H9 (cell line): ENCODE measurements around the gene SFTPB. TPM values are rescaled to one million over a fixed set of nuclear protein-coding genes. Genes with fewer than 3 reads are reported as not detected.

ENCODE experiments used
- DNase-seq: peaks from one replicate; pipeline ENCODE4 v3.0.0-alpha.2; 2017
- H2AFZ ChIP-seq: one replicate; pipeline ENCODE4 v1.6.1; 2013; ENCODE audit warnings: mild to moderate bottlenecking, low read length, control low read depth, moderate library complexity
- H2AK5ac ChIP-seq: 2 replicates; pipeline ENCODE4 v1.6.1; 2013; ENCODE audit warnings: low read length, control low read depth, mixed read lengths; ENCODE audit not compliant: insufficient read length
- H2BK120ac ChIP-seq: one replicate; pipeline ENCODE4 v1.6.1; 2013; ENCODE audit warnings: low read depth, mild to moderate bottlenecking, low read length, control low read depth, inconsistent platforms; ENCODE audit not compliant: poor library complexity, severe bottlenecking
- H2BK12ac ChIP-seq: 2 replicates; pipeline ENCODE4 v1.6.1; 2013; ENCODE audit warnings: low read length, control low read depth, mixed read lengths, low read depth; ENCODE audit not compliant: insufficient read length
- H2BK15ac ChIP-seq: 2 replicates; pipeline ENCODE4 v1.6.1; 2013; ENCODE audit warnings: low read depth, low read length, control low read depth
- H2BK20ac ChIP-seq: one replicate; pipeline ENCODE4 v1.6.1; 2013; ENCODE audit warnings: low read depth, mild to moderate bottlenecking, low read length, control low read depth, inconsistent platforms; ENCODE audit not compliant: poor library complexity, severe bottlenecking
- H2BK5ac ChIP-seq: 2 replicates; pipeline ENCODE4 v1.6.1; 2013; ENCODE audit warnings: low read length, control low read depth, mixed read lengths; ENCODE audit not compliant: insufficient read length
- H3K14ac ChIP-seq: 2 replicates; pipeline ENCODE4 v1.6.1; 2013; ENCODE audit warnings: low read length, control low read depth; ENCODE audit not compliant: insufficient read depth
- H3K18ac ChIP-seq: 2 replicates; pipeline ENCODE4 v1.6.1; 2013; ENCODE audit warnings: low read depth, mild to moderate bottlenecking, mixed read lengths, low read length, control low read depth; ENCODE audit not compliant: insufficient read length
- H3K23ac ChIP-seq: 2 replicates; pipeline ENCODE4 v1.6.1; 2013; ENCODE audit warnings: low read length, control low read depth, mixed read lengths, low read depth; ENCODE audit not compliant: insufficient read length
- H3K23me2 ChIP-seq: 2 replicates; pipeline ENCODE4 v1.6.1; 2013; ENCODE audit warnings: low read depth, mild to moderate bottlenecking, mixed read lengths, low read length, control low read depth; ENCODE audit not compliant: insufficient read length, poor library complexity, severe bottlenecking
- H3K27ac ChIP-seq: 2 replicates; pipeline ENCODE4 v1.5.1; 2013; ENCODE audit warnings: low read length, control low read depth, mixed read lengths, low read depth; ENCODE audit not compliant: insufficient read length
- H3K27me3 ChIP-seq: 2 replicates; pipeline ENCODE4 v1.6.1; 2013; ENCODE audit warnings: low read length, control low read depth, inconsistent platforms; ENCODE audit not compliant: insufficient read depth
- H3K4ac ChIP-seq: 2 replicates; pipeline ENCODE4 v1.6.1; 2013; ENCODE audit warnings: low read depth, mild to moderate bottlenecking, control low read depth, inconsistent platforms, low read length, moderate library complexity
- H3K4me1 ChIP-seq: 2 replicates; pipeline ENCODE4 v1.6.1; 2013; ENCODE audit warnings: low read length, control low read depth, inconsistent platforms; ENCODE audit not compliant: insufficient read depth
- H3K4me2 ChIP-seq: 2 replicates; pipeline ENCODE4 v1.6.1; 2013; ENCODE audit warnings: low read length, control low read depth, mixed read lengths; ENCODE audit not compliant: insufficient read length, insufficient read depth
- H3K56ac ChIP-seq: 2 replicates; pipeline ENCODE4 v1.6.1; 2013; ENCODE audit warnings: low read depth, mild to moderate bottlenecking, mixed read lengths, low read length, control low read depth; ENCODE audit not compliant: insufficient read length
- H3K79me1 ChIP-seq: 2 replicates; pipeline ENCODE4 v1.6.1; 2013; ENCODE audit warnings: low read depth, mild to moderate bottlenecking, moderate library complexity, low read length, control low read depth, inconsistent platforms; ENCODE audit not compliant: insufficient read depth, poor library complexity, severe bottlenecking
- H3K79me2 ChIP-seq: 2 replicates; pipeline ENCODE4 v1.6.1; 2013; ENCODE audit warnings: low read length, control low read depth, inconsistent platforms; ENCODE audit not compliant: insufficient read depth
- H3K9ac ChIP-seq: 2 replicates; pipeline ENCODE4 v1.6.1; 2013; ENCODE audit warnings: low read length, control low read depth, mixed read lengths; ENCODE audit not compliant: insufficient read length; ENCODE audit errors: extremely low read depth
- H3K9me3 ChIP-seq: one replicate; pipeline ENCODE4 v1.6.1; 2013; ENCODE audit warnings: low read depth, low read length, inconsistent platforms; ENCODE audit not compliant: control insufficient read depth
- H3T11ph ChIP-seq: one replicate; pipeline ENCODE4 v1.6.1; 2013; ENCODE audit warnings: mild to moderate bottlenecking, low read length, control low read depth, inconsistent platforms
- H4K20me1 ChIP-seq: one replicate; pipeline ENCODE4 v1.6.1; 2013; ENCODE audit not compliant: control insufficient read depth, insufficient read length, insufficient read depth
- H4K5ac ChIP-seq: 2 replicates; pipeline ENCODE4 v1.6.1; 2013; ENCODE audit warnings: low read depth, mild to moderate bottlenecking, mixed read lengths, low read length, control low read depth; ENCODE audit not compliant: insufficient read length
- H4K8ac ChIP-seq: replicated peaks from 2 replicates; pipeline ENCODE4 v1.6.1; 2013; ENCODE audit warnings: low read length, control low read depth, mixed read lengths, low read depth; ENCODE audit not compliant: insufficient read length
- H4K91ac ChIP-seq: 2 replicates; pipeline ENCODE4 v1.6.1; 2013; ENCODE audit warnings: low read depth, mild to moderate bottlenecking, moderate library complexity, mixed read lengths, low read length, control low read depth; ENCODE audit not compliant: insufficient read length
- H3K27ac Mint-ChIP-seq, 3 experiments: 2 replicates in 2 of 3; 3 replicates in 1 of 3; pipeline ENCODE4 v1.8.0; 2020 to 2021; ENCODE audit warnings: mixed read lengths in 3 of 3, mild to moderate bottlenecking in 1 of 3, moderate library complexity in 1 of 3
- H3K27me3 Mint-ChIP-seq: 2 replicates; pipeline ENCODE4 v1.8.0; 2021; ENCODE audit warnings: low read depth, mild to moderate bottlenecking, moderate library complexity, mixed read lengths
- H3K36me3 Mint-ChIP-seq, 3 experiments: 2 replicates in 2 of 3; 3 replicates in 1 of 3; pipeline ENCODE4 v1.8.0; 2020 to 2021; ENCODE audit warnings: low read depth in 3 of 3, mixed read lengths in 3 of 3; ENCODE audit not compliant: insufficient read depth in 1 of 3
- H3K4me1 Mint-ChIP-seq, 2 experiments: 2 replicates each; pipeline ENCODE4 v1.8.0; 2020; ENCODE audit warnings: mixed read lengths in 2 of 2
- H3K4me3 Mint-ChIP-seq, 2 experiments: 2 replicates in 1 of 2; 3 replicates in 1 of 2; pipeline ENCODE4 v1.8.0; 2020 to 2021; ENCODE audit warnings: mild to moderate bottlenecking in 2 of 2, mixed read lengths in 2 of 2, moderate library complexity in 1 of 2
- H3K9me3 Mint-ChIP-seq, 2 experiments: 2 replicates in 1 of 2; 3 replicates in 1 of 2; pipeline ENCODE4 v1.8.0; 2020; ENCODE audit warnings: mild to moderate bottlenecking in 2 of 2, mixed read lengths in 2 of 2, moderate library complexity in 1 of 2
- WGBS: extraction: QIAGEN DNeasy Blood & Tissue Kit; methylation state at CpG from one replicate; pipeline ENCODE4 v1.1.7; 2013; ENCODE audit warnings: missing lambda C conversion rate, low lambda C conversion rate, mixed read lengths; ENCODE audit not compliant: insufficient read length; ENCODE audit errors: extremely low coverage; 5-methylcytosine and 5-hydroxymethylcytosine counted together
- total RNA-seq: library from RNA; stranded (reverse); gene quantifications from 2 replicates; pipeline ENCODE4 v1.2.1, GENCODE V29; 2021
- TF ChIP-seq, protein P1 (sequence below): fragments of 200-600 bp; sonication (generic); conservative IDR thresholded peaks from 3 replicates; pipeline ENCODE4 v1.8.0; 2021; ENCODE audit warnings: antibody characterized with exemption, mild to moderate bottlenecking

SFTPB gene
- total RNA-seq, 1 experiment from 2014 or later: not detected

GRCh38 chr2:85699325-85699724 lies 31.3 kb upstream of the SFTPB start:
- Mint-ChIP-seq H3K4me3 (no peak overlapping the region), H3K36me3 (no peaks in the 10 kb centered on the region), H3K27me3 (peaks cover 4% of the 10 kb centered on the region), H3K9me3 (no peaks in the 10 kb centered on the region), H3K27ac (no peak overlapping the region; a peak in 1 of 7 replicates), H3K4me1 (peaks cover 16 to 28% of the 10 kb centered on the region in 2 experiments)
- no peak overlapping the region for H3K18ac ChIP-seq
- H3K4ac ChIP-seq: no peak overlapping the region
- no peak overlapping the region for H2AFZ ChIP-seq
- H4K91ac ChIP-seq: no peak overlapping the region
- no peaks in the 10 kb centered on the region for H3K9me3 ChIP-seq
- no peak overlapping the region for H3K27ac ChIP-seq
- H3K23ac ChIP-seq: no peak overlapping the region
- no peak overlapping the region for H2BK5ac ChIP-seq
- no peak for DNase-seq
- H3T11ph ChIP-seq: no peak overlapping the region
- no peaks in the 10 kb centered on the region for H3K23me2 ChIP-seq
- WGBS: no CpG with 5 or more reads among the region's 1 CpG
- no peak overlapping the region for H2BK120ac ChIP-seq
- no peak overlapping the region for H3K14ac ChIP-seq
- H4K20me1 ChIP-seq: no peaks in the 10 kb centered on the region
- H2AK5ac ChIP-seq: no peak overlapping the region
- H2BK15ac ChIP-seq: no peak overlapping the region
- H3K4me1 ChIP-seq: no peaks in the 10 kb centered on the region; the same call in 1 of the 2 replicates
- no peak overlapping the region for H4K8ac ChIP-seq
- H3K79me1 ChIP-seq: no peaks in the 10 kb centered on the region
- no peak overlapping the region for H4K5ac ChIP-seq
- no peak overlapping the region for H2BK20ac ChIP-seq
- no peak overlapping the region for H2BK12ac ChIP-seq
- no peak overlapping the region for H3K4me2 ChIP-seq
- no peak overlapping the region for H3K56ac ChIP-seq
- no peaks in the 10 kb centered on the region for H3K27me3 ChIP-seq
- TF ChIP-seq, protein P1, sequence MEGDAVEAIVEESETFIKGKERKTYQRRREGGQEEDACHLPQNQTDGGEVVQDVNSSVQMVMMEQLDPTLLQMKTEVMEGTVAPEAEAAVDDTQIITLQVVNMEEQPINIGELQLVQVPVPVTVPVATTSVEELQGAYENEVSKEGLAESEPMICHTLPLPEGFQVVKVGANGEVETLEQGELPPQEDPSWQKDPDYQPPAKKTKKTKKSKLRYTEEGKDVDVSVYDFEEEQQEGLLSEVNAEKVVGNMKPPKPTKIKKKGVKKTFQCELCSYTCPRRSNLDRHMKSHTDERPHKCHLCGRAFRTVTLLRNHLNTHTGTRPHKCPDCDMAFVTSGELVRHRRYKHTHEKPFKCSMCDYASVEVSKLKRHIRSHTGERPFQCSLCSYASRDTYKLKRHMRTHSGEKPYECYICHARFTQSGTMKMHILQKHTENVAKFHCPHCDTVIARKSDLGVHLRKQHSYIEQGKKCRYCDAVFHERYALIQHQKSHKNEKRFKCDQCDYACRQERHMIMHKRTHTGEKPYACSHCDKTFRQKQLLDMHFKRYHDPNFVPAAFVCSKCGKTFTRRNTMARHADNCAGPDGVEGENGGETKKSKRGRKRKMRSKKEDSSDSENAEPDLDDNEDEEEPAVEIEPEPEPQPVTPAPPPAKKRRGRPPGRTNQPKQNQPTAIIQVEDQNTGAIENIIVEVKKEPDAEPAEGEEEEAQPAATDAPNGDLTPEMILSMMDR: no peak
- H3K79me2 ChIP-seq: no peaks in the 10 kb centered on the region
- no peak overlapping the region for H3K9ac ChIP-seq
